WTC11 (cell line): ENCODE measurements around the gene CYP2A6. TPM values are rescaled to one million over a fixed set of nuclear protein-coding genes. Genes with fewer than 3 reads are reported as not detected.

Experiments
- ATAC-seq: fragments of 200-7000 bp; cut with Tn5 transposase; 2 replicates; pipeline ENCODE4 v1.10.0; 2021; ENCODE audit warnings: mild to moderate bottlenecking, moderate library complexity
- CTCF ChIA-PET: fragments of 300-600 bp; sonication (Branson Sonifier 250); formaldehyde crosslinking; loops from one replicate; lab custom pipeline; 2021; ENCODE audit warnings: antibody characterized with exemption; lab: Charles Lee
- POLR2A ChIA-PET: fragments of 350-600 bp; sonication (Branson Sonifier 250); formaldehyde crosslinking; loops from one replicate; lab custom pipeline; 2021; ENCODE audit warnings: antibody characterized with exemption; lab: Charles Lee
- DNase-seq: peaks from one replicate; pipeline ENCODE4 v3.0.0; 2021; ENCODE audit warnings: low spot score
- H3K27ac Mint-ChIP-seq: 2 replicates; pipeline ENCODE4 v1.8.0; 2021; ENCODE audit warnings: mixed read lengths
- H3K27me3 Mint-ChIP-seq: 2 replicates; pipeline ENCODE4 v1.8.0; 2021; ENCODE audit warnings: low read depth, mild to moderate bottlenecking, moderate library complexity, mixed read lengths
- H3K36me3 Mint-ChIP-seq: 2 replicates; pipeline ENCODE4 v1.8.0; 2021; ENCODE audit warnings: mixed read lengths
- H3K4me1 Mint-ChIP-seq: 2 replicates; pipeline ENCODE4 v1.8.0; 2022; ENCODE audit warnings: mixed read lengths
- H3K4me3 Mint-ChIP-seq: 2 replicates; pipeline ENCODE4 v1.8.0; 2021; ENCODE audit warnings: mild to moderate bottlenecking, moderate library complexity, mixed read lengths
- H3K9me3 Mint-ChIP-seq: 2 replicates; pipeline ENCODE4 v1.8.0; 2021; ENCODE audit warnings: mixed read lengths
- AR ChIP-seq: fragments of 250-450 bp; sonication (Bioruptor Pico); IDR thresholded peaks from 2 replicates; pipeline ENCODE4 v1.9.0; 2021; ENCODE audit warnings: mild to moderate bottlenecking
- ATF3 ChIP-seq: sonication (generic); formaldehyde crosslinking; conservative IDR thresholded peaks from 2 replicates; pipeline ENCODE4 v1.8.1; 2022; ENCODE audit warnings: mild to moderate bottlenecking, missing genetic modification reagents
- GABPB1 ChIP-seq: sonication (generic); formaldehyde crosslinking; IDR thresholded peaks from 2 replicates; pipeline ENCODE4 v1.8.1; 2023; ENCODE audit warnings: mild to moderate bottlenecking, missing genetic modification reagents
- GRHL2 ChIP-seq: fragments of 250-450 bp; sonication (Bioruptor Pico); IDR thresholded peaks from 2 replicates; pipeline ENCODE4 v1.8.0; 2022; ENCODE audit warnings: mild to moderate bottlenecking, moderate library complexity; ENCODE audit not compliant: insufficient replicate concordance, severe bottlenecking
- HMGA2 ChIP-seq: fragments of 250-450 bp; sonication (Bioruptor Pico); IDR thresholded peaks from 2 replicates; pipeline ENCODE4 v1.4.0; 2021; ENCODE audit warnings: mild to moderate bottlenecking, moderate library complexity
- IRF1 ChIP-seq: sonication (generic); formaldehyde crosslinking; IDR thresholded peaks from 2 replicates; pipeline ENCODE4 v1.8.0; 2023; ENCODE audit warnings: missing genetic modification reagents
- JUN ChIP-seq: sonication (generic); formaldehyde crosslinking; IDR thresholded peaks from 2 replicates; pipeline ENCODE4 v1.8.0; 2023; ENCODE audit warnings: mild to moderate bottlenecking, missing genetic modification reagents
- NR2C2 ChIP-seq: sonication (generic); formaldehyde crosslinking; IDR thresholded peaks from 2 replicates; pipeline ENCODE4 v1.8.0; 2022; ENCODE audit warnings: mild to moderate bottlenecking, missing genetic modification reagents
- RELA ChIP-seq: sonication (generic); formaldehyde crosslinking; IDR thresholded peaks from 2 replicates; pipeline ENCODE4 v1.8.1; 2022; ENCODE audit warnings: missing genetic modification reagents, mild to moderate bottlenecking, borderline replicate concordance
- SOX15 ChIP-seq: fragments of 250-450 bp; sonication (Bioruptor Pico); IDR thresholded peaks from 2 replicates; pipeline ENCODE4 v1.9.0; 2021; ENCODE audit warnings: mild to moderate bottlenecking
- TCF7 ChIP-seq: sonication (generic); formaldehyde crosslinking; IDR thresholded peaks from 2 replicates; pipeline ENCODE4 v1.8.0; 2022; ENCODE audit warnings: mild to moderate bottlenecking, low read depth, missing genetic modification reagents, moderate library complexity
- TP53 ChIP-seq: sonication (generic); formaldehyde crosslinking; IDR thresholded peaks from 2 replicates; pipeline ENCODE4 v1.8.1; 2023; ENCODE audit warnings: mild to moderate bottlenecking, missing genetic modification reagents
- USF1 ChIP-seq: sonication (generic); formaldehyde crosslinking; IDR thresholded peaks from 2 replicates; pipeline ENCODE4 v1.8.0; 2022; ENCODE audit warnings: mild to moderate bottlenecking, missing genetic modification reagents
- USF2 ChIP-seq: sonication (generic); formaldehyde crosslinking; IDR thresholded peaks from 2 replicates; pipeline ENCODE4 v1.8.1; 2023; ENCODE audit warnings: mild to moderate bottlenecking, missing genetic modification reagents, moderate library complexity
- ZMAT4 ChIP-seq: fragments of 250-450 bp; sonication (Bioruptor Pico); IDR thresholded peaks from 2 replicates; pipeline ENCODE4 v1.9.0; 2021; ENCODE audit warnings: mild to moderate bottlenecking
- ZNF281 ChIP-seq: sonication (generic); formaldehyde crosslinking; IDR thresholded peaks from 2 replicates; pipeline ENCODE4 v1.8.0; 2023; ENCODE audit warnings: mild to moderate bottlenecking, missing genetic modification reagents
- ZNF396 ChIP-seq: fragments of 250-450 bp; sonication (Bioruptor Pico); IDR thresholded peaks from 2 replicates; pipeline ENCODE4 v1.8.0; 2021; ENCODE audit warnings: mild to moderate bottlenecking, moderate library complexity, borderline replicate concordance
- total RNA-seq: library from RNA; stranded (reverse); gene quantifications from 3 replicates; pipeline ENCODE4 v1.2.3, GENCODE V29; 2021

The CYP2A6 gene
- total RNA-seq, 1 experiment from 2014 or later: 0.28 TPM

- H3K36me3 Mint-ChIP-seq: no peaks in the 10 kb centered on the region
- ChIA-PET POLR2A (interaction anchor here (0.6 kb wide), 1 partner anchor 342 kb away, joined by 4 read pairs; no protein-coding TSS in a partner anchor), CTCF (interaction anchor here (2.3 kb wide), 1 partner anchor 10 kb away, joined by 9 read pairs; no protein-coding TSS in a partner anchor)
- H3K9me3 Mint-ChIP-seq: no peaks in the 10 kb centered on the region
- no peak overlapping the region for H3K27ac Mint-ChIP-seq
- TF ChIP-seq TP53 (CRISPR knock-in tag) (no peak), USF2 (CRISPR knock-in tag) (no peak), GABPB1 (CRISPR knock-in tag) (no peak), GRHL2 (CRISPR knock-in tag) (no peak), ZNF281 (no peak), SOX15 (CRISPR knock-in tag) (no peak), RELA (CRISPR knock-in tag) (no peak), USF1 (no peak), ZMAT4 (CRISPR knock-in tag) (no peak), ZNF396 (CRISPR knock-in tag) (no peak), TCF7 (CRISPR knock-in tag) (no peak), ATF3 (CRISPR knock-in tag) (no peak), IRF1 (CRISPR knock-in tag) (no peak), JUN (CRISPR knock-in tag) (no peak), AR (no peak), NR2C2 (CRISPR knock-in tag) (no peak), HMGA2 (CRISPR knock-in tag) (no peak)
- no peaks in the 10 kb centered on the region for H3K4me1 Mint-ChIP-seq
- peaks cover 5% of the 10 kb centered on the region for H3K27me3 Mint-ChIP-seq
- no peak overlapping the region for H3K4me3 Mint-ChIP-seq
- ATAC-seq (no peak), DNase-seq (no peak)
These were observed 21.0 kb downstream of the CYP2A6 start for GRCh38 chr19:40829205-40829604.
